ENCODE results near the gene DNAJC4.
A peak's percentile ranks its signal among the peaks of the same experiment; 100 is the strongest.

Gene DNAJC4

DNA sequence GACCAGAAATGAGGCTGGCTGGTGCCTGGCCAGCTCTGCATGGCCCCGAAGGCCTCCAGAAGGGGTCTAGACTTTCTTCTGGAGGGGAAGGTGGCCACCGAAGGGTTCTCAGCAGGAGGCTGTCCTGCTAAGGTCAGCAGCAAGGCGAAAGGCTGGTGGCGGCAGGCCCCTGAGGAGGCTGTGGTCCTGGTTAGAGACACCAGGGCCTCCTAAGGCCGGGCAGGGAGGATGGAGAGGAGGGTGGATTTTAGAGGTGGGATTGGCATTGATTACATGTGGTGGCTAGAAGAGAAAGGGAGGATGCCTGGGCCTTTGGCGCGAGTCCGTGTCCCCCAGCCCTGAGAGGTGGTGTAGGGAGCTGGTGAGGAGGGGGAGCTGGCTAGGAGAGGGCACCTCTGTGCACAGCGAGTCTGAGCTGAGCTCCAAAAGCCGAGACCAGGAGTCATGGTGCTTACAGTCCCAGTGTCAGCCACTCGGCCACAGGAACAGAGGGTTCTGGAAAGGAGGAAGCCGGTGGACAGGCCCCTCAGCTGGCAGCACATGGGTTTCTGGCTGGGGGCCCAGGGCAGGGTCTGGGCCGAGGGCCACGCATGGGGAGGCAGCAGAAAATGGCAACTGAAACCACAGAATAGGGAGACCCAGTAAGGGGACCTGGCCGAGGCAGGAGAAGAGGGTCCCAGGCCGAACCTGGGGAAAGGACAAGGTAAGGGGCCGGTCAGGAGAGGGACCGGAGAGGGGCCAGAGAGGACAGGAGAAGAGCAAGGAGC, 21.4 kb upstream of the DNAJC4 start:
- DNase-seq = no peak

DNA sequence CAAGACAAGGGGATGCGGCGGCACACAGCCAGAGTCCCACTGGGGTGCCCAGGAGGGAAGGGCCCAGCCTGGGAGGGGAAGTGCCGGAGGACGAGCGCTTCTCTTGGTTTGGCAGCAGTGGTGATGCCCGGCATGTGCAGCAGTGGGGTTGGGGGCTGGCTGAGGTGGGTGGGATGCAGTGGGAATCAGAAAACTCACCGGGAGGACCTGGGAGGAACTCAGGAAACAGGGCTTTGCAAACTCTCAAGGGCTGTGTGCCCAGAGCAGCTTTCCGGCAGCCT, 20.8 kb upstream of the DNAJC4 start:
- DNase-seq = no peak

DNA sequence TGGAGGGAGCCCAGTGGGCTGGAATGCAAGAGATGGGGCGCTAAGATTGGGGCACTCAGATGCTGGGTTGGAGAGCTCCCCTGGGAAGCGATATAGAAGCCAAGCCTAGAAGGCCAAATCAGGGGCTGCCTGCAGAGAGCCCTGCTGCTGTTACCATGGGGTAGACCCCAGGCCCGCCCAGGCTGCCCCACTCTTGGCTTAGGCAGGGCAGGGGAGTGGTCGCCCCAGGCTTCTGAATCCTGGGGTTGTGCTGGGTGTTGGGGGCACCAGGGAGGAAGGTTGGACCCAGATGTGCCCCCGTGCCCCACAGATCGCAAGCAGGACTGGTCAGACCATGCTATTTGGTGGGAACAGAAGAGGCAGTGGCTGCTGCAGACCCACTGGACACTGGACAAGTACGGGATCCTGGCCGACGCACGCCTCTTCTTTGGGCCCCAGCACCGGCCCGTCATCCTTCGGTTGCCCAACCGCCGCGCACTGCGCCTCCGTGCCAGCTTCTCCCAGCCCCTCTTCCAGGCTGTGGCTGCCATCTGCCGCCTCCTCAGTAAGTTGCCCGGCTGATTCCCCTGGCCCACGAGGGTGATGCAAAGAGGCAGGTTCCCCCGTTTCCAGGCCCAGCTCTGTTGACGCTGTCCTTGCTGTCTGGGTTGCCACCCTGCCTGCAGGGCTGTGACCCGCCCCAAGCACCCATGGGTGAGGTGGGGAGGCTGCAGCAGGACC, 19.9 kb upstream of the DNAJC4 start:
- DNase-seq = no peak

DNA sequence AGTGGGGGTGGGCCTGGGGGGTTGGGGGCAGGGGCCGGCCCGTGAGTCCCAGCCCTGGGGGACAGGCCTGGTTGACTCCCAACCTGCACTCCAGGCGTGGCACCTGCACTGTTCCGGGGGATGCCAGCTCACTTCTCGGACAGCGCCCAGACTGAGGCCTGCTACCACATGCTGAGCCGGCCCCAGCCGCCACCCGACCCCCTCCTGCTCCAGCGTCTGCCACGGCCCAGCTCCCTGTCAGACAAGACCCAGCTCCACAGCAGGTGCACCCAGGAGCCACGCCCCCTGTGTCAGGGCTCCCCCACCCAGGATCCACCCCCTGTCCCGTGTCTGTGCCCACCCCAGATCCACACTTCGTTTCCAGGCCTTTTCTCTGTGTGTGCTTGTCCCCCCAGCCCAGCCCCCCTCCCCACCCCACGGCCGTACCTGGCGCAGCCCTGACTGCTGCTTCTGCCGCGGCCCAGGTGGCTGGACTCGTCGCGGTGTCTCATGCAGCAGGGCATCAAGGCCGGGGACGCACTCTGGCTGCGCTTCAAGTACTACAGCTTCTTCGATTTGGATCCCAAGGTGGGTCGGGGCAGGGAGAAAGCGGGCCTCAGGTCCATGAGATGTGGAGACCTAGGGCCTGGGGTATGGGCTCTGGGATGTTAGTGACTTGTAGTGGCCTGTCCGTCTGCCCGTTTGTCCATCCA, 19.0 kb upstream of the DNAJC4 start:
- DNase-seq = no peak

DNA sequence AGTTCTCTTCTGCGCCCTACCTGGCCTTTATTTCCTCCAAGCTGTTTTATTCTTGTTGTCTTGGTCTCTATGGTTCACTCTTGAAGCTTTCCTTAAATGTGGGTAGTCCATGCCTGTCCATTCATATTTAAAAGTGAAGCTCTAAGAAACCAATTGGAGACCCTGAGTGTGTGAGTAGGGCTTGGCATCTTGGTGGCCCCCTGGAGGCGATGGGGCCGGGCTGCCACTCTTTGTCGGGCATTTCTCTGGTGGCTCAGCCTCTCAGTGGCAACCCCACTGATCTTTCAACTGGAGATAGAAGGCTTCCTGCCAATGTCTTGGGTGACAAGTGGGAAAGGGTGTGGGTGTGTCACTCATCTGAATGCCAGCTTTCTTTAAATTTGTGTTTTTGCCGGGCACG, 13.5 kb upstream of the DNAJC4 start:
- DNase-seq = no peak

DNA sequence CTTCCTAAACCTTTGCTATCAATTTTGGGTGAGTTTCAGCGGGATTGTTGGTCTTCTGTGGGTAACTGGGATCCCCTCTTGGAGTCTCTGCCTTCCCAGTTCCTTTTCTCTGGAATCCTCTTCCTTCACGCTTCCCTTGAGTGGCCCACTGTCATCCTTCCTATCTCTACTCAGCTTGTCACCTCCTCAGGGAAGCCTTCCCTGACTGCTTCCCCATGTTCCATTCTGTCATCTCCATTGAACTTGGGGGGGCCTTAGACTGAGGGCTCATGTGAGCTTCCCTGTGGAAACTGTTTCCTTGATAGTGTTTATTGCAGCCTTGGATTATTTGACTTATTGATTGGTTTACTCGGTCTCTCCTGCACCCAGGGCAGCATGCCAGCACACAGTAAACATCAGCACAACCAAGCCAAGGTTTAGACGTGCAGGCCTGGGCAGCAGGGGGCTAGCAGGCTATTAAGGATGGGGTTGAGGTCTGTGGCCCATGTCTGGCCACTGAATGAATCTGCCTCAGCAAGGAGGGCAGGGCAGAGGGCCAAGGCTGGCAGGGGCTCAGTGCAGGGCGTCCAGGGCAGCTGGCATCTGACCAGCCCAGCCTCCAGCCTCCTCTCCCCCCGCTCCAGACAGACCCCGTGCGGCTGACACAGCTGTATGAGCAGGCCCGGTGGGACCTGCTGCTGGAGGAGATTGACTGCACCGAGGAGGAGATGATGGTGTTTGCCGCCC, 11.6 kb upstream of the DNAJC4 start:
- DNase-seq = no peak

DNA sequence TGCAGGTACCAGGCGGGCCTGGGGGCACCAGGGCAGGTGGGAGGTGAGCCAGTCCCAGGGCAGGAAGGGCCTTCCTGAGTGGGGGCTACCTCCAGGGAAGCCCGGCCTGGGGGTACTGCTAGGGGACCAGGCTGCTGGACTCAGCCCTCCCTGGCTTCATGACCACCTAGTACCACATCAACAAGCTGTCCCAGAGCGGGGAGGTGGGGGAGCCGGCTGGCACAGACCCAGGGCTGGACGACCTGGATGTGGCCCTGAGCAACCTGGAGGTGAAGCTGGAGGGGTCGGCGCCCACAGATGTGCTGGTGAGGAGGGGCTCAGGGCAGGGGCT, 11.0 kb upstream of the DNAJC4 start:
- no peak for DNase-seq

DNA sequence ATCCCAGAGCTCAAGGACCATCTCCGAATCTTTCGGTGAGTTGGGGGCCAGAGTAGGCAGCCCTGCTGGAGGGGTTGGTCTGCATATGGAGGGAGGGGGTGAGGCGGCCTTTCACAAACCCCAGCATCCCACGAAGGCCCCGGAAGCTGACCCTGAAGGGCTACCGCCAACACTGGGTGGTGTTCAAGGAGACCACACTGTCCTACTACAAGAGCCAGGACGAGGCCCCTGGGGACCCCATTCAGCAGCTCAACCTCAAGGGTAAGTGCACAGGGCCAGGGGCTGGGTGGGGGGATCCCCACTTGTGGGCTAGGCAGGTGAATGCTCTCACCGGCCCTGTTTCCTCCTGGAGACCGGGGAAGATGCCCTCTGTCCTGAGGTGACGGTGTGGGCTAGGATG, 10.6 kb upstream of the DNAJC4 start:
- no peak for DNase-seq

DNA sequence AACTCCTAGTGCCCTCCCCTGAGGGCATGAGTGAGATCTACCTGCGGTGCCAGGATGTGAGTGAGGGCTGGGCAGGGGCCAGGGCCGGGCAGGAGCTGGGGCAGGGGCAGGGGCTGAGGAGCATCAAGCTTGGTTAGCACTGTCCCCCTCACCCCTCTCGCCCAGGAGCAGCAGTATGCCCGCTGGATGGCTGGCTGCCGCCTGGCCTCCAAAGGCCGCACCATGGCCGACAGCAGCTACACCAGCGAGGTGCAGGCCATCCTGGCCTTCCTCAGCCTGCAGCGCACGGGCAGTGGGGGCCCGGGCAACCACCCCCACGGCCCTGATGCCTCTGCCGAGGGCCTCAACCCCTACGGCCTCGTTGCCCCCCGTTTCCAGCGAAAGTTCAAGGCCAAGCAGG, 10.1 kb upstream of the DNAJC4 start:
- DNase-seq = no peak

DNA sequence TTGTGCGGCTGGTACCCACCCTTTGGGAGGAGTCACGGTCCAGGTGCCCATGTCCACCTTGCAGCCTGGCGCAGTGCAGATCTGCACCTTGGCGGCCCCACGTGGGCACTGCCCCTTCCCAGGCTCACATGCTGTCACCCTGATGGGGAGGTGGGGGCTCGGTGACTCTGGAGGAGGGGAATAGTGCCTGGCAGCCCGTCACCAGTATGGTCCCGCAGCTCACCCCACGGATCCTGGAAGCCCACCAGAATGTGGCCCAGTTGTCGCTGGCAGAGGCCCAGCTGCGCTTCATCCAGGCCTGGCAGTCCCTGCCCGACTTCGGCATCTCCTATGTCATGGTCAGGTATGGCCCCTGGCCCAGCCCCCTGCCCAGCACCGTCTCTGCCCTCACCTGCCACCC, 9.6 kb upstream of the DNAJC4 start:
- DNase-seq = no peak

DNA sequence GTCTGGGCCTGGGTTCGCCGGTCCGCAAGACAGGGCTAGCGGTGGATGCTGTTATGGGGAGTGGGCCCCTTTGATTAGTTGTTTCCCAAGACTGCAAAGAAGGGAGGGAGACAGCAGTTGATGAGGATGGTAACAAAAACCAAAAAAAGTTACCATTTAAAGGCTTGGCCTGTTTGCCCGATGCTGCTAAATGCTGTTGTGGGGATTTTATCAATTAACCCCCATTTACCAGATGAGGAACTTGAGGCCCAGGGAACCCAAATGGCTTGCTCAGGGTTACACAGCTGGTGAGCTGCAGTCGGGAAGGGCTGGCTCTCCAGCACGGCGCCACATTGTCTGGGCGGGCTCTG, 7.7 kb upstream of the DNAJC4 start:
- DNase-seq = no peak

DNA sequence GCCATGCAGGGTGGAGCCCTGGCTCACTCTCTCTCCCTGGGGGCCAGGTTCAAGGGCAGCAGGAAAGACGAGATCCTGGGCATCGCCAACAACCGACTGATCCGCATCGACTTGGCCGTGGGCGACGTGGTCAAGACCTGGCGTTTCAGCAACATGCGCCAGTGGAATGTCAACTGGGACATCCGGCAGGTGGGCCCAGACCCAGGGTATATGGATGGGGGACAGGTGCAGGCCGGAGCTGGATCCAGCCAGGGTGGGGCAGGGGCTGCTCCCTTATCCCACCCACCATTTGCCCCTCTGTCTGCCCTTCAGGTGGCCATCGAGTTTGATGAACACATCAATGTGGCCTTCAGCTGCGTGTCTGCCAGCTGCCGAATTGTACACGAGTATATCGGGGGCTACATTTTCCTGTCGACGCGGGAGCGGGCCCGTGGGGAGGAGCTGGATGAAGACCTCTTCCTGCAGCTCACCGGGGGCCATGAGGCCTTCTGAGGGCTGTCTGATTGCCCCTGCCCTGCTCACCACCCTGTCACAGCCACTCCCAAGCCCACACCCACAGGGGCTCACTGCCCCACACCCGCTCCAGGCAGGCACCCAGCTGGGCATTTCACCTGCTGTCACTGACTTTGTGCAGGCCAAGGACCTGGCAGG, 7.2 kb upstream of the DNAJC4 start:
- no peak for DNase-seq

DNA sequence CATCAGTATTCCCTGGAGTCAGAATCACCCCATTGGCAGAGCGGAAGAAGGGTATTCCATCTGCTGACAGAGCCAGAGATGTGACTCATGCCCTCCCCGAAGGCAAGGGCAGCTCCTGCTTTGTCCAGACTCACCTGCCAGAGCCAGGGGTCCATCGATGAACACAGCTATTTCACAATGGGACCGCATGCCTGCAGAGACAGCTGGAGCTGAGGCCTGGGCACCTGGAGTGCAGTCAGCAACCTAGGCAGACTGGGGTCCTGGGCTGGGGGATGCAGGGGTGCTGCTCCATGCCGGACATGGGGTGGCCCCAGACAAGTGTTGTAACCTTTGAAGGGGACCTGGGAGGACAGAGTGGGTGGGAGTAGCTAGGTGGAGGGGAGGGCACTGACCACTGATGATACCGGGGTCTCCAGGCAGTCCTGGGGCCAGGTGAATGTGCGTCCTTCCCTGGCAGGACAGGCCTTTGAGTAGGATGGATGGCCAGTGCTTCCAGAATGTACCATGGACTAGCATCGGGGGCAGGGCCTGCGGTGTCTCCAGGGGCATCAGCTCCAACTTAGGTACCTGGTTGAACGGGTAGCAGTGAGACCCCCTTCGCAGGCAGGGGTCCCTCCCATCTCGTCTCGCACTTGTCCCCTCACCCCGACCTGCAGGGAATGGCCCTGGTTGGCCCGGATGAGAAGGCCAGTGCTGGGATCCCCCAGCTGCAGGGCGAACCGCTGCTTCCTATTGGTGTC, 6.0 kb upstream of the DNAJC4 start:
- no peak for DNase-seq

DNA sequence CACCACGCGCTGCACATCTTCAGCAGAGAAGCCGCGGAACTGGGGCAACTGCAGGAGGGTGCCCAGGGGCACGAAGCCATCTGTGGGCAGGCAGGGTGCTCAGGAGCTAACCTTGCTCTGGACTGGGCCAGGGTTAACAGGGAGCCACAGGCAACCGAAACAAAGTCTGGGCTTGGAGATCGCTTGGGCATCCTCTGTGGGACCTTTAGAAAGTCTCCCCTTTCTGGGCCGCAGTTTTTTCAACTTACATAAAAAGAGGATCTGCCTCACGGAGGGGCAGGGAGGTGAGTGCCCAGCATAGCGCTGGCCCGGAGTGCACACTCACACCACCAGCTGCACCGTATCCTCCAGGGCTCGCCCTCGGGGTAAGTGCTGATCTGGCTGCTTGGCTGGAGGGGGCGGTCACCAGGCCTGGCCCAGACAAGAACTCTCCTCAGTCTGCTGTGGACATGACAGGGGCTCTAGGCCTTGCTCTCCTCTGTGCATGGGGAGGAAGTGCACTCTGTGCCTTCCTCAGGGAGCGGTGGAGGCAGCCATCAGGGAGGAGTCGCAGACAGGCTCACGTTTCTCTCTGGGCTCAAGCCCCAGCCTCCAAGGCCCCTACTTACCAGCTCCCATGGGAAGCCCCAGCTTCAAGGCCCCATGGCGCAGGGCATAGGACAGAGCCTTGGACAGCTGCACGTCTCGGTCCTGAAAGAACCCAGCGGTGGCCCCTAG, 5.3 kb upstream of the DNAJC4 start:
- DNase-seq = no peak

DNA sequence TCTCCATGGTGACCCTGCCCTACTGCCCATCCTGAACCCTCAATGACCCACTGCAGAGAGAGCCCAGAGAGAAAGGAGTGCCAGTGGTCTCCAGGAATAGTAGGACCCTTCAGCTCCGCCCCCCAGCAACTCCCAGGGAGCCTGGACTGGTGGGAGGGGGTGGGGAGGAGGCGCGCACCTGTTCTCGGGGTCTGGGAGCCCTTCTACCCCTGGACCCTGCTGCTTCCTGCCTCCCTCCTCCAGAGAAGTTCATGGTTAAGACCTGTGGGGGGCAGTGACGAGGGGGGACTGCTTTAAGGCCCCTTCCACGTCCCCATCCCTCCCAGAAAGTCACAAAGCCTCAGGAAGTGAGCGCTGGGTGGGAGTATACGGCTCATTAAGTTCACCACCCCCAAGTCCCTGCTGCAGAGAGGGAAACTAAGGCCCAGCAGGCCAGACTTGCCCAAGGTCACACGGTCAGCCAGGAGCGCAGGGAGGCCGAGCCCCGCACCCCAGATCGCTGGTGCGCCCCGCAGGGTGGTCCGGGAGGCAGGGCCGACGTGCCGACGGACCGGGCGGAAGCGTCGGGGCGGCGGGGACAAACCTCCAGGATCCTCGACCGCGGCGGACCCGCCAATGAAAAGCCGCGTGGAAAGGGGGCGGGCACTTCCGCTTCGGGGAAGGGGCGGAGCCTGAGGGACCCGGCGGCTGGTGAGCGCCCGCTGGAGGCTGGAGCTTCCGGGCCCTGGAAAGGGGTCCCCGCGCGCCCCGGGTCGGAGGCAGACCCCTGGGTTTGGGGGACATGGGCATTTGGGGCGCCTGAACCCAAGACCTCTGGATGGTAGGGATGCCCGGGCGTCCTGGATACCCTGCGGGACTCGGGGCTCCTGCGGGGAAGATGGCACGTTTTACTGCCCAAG, 4.5 kb upstream of the DNAJC4 start, which contains the start of the genes NUDT22 and TRPT1:
Gene NUDT22 (plus strand): TSS at position 667 of the 899 bp plus-strand sequence. CDS start 379 bp downstream, outside the sequence.
Gene TRPT1 (minus strand): TSS at position 579 of the 899 bp plus-strand sequence. CDS start 326 bp downstream, at position 253.
- peak; percentile 88 for DNase-seq

DNA sequence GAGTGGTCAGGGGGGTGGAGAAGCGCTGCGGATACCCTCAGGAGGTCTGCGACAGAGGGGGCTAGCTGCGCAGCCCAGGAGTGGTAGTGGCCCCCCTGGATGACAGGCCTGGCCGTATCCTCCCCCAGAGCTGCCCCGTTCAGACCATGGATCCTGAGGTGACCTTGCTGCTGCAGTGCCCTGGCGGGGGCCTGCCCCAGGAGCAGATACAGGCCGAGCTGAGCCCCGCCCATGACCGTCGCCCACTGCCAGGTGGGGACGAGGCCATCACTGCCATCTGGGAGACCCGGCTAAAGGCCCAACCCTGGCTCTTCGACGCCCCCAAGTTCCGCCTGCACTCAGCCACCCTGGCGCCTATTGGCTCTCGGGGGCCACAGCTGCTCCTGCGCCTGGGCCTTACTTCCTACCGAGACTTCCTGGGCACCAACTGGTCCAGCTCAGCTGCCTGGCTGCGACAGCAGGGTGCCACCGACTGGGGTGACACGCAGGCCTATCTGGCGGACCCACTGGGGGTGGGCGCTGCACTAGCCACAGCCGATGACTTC, 3.8 kb upstream of the DNAJC4 start:
- no peak for DNase-seq

DNA sequence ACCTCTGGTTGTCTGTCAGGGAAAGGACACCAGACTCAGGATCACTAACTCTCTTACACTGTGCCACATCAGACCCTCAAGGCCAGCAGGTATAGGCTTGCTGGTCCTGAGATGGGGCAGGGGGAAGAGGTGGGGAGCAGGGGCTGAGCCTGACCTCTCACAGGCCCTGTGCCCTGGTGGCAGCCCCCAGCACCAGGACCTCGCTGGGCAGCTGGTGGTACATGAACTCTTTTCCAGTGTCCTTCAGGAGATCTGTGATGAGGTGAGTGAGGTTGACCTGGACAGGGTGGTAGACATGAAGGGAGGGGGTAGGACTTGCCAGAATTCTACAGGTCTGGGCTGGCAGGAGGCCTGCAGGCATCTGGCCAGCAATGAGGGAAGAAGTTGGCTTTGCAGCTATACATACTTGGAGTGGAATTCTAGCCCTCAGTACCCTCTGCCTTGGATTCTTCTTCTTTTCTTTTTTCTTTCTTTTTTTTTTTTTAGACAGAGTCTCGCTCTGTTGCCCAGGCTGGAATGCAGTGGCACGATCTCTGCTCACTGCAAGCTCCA, 2.9 kb upstream of the DNAJC4 start:
- DNase-seq = no peak

DNA sequence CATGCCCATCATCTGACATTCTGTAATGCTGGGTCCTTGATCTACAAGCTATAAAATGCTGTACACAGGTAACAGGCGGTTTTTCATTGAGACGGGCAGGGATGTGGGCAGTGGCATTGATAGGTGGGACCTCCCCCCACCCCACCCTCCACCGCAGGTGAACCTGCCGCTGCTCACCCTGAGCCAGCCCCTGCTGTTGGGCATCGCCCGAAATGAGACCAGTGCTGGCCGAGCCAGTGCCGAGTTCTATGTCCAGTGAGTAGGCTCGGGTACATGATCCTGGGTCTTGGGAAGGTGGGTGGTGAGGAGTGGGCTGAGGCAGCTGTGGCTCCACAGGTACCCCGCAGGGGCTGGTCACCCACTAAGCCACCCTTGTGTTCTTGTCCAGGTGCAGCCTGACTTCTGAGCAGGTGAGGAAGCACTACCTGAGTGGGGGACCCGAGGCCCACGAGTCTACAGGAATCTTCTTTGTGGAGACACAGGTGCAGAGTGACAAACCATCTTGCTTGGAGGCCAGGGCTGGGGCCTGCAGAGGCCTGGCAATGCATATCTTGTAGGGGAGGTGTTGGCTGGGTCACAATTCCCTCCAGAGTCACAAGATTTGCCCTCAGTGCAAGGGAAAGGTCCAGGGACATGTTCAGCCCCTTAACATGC, 1.1 kb upstream of the DNAJC4 start:
- DNase-seq = no peak

DNA sequence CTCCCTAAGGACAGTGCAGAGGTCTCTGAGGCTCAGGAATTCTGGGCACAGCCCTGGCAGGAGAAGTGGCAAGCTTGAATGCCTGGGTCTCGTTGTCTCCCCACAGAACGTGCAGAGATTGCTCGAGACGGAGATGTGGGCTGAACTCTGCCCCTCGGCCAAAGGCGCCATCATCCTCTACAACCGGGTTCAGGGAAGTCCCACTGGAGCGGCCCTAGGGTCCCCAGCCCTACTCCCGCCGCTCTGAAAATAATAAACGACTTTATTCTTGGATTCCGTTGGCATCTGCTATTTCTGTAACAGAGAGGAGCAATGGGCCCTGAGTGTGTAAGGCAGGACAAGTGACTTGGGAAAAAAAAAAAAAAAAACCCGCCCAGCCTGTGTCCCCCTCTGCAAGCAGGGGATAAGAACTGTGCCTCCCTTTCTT, 591 bp upstream of the DNAJC4 start:
- no peak for DNase-seq

All from T-helper 9 cell (primary cell).